Kidney capillary endothelial cell (primary cell): ENCODE measurements around the gene LRIT2.

ENCODE experiments used
- DNase-seq: peaks from one replicate; pipeline ENCODE4 v3.0.0-alpha.2; 2018; ENCODE audit warnings: low spot score

Gene LRIT2

DNA sequence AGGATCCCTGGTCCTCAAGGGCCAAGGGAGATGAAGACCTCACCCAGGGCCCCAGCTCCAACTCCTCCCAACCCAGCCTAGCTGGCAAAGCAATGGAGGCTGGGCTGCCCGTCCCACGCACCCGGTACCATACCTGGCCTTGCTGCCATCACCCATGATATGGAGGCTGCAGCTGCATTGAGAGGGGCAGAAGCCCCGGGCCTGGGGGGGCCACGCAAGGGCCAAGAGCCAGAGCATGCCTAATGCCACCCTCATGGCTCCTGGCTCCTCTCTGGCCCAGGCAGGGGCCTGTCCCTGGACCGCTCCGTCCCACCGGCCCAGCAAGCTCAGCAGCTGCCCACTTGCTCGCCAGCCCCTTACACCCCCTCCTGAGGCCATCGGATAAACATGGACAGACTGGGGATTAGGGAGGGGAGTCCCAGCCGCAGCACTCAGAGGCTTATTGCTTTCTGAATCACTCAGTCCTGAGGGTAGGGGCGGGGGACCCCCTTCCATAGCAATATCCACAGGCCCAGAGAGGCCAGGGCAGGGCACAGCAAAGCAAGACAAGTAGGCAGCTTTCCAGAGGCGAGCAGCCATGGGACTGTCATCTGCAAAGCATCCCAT, 15.9 kb upstream of the LRIT2 start, which contains the start of gene LRIT1:
Gene LRIT1, minus strand, starts transcription at position 362 of the 606 bp plus-strand sequence. Its CDS starts 107 bp downstream, at position 255.
- DNase-seq: no peak

DNA sequence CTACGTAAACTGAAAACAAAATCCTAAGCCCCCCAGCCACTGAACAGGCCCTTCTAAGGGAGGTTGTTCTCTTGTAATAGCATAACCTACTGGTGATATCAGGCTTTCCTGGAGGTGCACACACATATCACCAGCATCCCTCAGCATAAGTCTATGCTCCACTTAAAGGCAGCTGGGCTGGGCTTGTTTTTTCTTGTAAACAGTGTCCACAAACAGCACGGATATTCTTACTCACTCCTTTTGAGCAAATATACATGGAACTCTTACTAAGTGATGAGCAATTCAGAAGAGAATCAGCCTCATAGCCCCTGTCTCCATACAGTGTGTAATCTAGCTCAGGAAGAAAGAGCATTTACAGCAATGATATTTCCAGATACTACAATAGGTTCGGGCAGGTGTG, 13.6 kb upstream of the LRIT2 start:
- DNase-seq: no peak

DNA sequence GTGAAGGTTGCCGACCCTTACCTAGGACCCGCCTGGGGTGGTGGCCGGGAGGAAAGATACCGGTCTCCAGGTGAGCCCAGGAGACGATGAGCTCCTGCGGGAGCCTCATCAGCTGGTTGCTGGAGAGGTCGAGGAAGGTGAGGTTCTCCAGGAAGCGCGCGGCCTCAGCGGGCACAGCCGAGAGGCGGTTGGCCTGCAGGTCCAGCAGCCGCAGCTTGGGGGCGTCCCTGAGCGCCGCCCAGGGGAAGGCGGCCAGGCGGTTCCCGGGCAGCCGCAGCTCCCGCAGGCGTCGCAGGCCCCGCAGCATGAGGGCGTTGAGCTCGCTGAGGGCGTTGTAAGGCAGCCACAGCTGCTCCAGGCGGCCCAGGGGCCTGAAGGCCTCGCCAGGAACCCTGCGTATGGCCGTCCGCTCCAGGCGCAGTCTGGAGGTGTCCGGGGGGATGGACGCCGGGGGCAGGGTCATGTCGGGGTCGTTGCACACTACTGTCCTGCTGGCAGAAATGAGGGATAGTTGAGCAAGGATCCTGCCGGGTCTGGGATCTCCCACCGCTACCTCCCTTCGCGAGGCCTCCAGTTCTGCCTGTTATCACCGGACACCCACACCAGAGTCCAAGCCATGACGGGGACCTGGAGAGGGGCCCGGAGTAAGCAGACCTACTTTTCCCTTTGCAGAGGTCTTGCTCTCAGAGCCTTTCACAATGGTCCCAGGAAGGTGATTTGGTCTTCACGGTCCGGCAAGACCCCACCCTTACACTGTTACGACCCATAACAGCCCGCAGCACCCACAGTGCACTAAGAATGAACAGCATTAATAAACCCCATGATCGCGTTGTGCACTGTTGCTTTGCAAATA, 12.1 kb upstream of the LRIT2 start:
- DNase-seq: no peak

- DNase-seq: no peak
These were observed 11.5 kb upstream of the LRIT2 start for GRCh38 chr10:84236807-84237198.

GRCh38 chr10:84235096-84235495, 9.8 kb upstream of the LRIT2 start:
- no peak for DNase-seq

GRCh38 chr10:84234479-84234878, 9.1 kb upstream of the LRIT2 start:
- DNase-seq: no peak

GRCh38 chr10:84233940-84234339, 8.6 kb upstream of the LRIT2 start:
- no peak for DNase-seq

DNA sequence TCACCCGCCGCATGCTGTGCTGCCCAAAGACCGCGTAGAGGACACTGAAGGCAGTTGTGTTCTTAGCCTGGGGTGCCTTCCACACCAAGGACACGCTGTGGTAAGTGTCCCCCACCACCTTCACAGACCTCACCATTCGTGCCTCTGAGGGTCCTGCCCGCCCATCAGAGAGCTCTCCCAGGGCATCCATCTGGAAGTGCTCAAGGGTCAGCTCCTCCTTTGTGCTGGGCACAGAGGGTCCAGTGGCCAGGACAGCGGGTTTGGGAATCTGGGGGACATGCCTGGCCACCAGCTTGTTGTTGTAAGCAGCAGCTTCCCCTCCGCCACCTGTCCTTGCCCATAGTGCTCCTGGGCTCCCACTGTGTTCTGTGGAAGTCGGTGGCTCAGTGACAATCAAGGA, 7.0 kb upstream of the LRIT2 start:
- DNase-seq: no peak

- no peak for DNase-seq
These were observed 5.0 kb upstream of the LRIT2 start for GRCh38 chr10:84230359-84230758.

GRCh38 chr10:84227810-84228209, 2.5 kb upstream of the LRIT2 start:
- no peak for DNase-seq

DNA sequence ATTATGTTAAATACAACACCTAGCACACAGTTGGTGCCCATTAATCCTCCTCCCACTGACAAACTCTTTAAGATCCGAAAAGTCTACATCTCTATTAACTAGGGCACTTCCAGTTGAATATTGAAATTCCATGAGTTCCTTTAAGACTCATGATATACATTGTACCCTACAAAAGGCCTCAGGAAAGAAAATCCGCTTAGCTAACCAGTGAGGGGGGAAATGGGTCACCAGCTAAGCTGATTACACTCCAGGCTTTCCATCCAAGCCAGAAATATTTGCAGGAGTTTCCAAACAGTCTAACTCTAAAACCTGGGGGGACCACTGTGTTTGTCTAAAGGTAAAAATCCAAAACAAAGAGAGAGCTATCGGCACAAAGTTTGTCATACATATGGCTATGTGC, 1.3 kb upstream of the LRIT2 start:
- no peak for DNase-seq

- no peak for DNase-seq
These were observed 824 bp downstream of the LRIT2 start for GRCh38 chr10:84224411-84225028.

- DNase-seq: no peak
These were observed 3.4 kb downstream of the LRIT2 start for GRCh38 chr10:84221916-84222315.

GRCh38 chr10:84217746-84218145, 7.6 kb downstream of the LRIT2 start:
- DNase-seq: no peak

- DNase-seq: no peak
These were observed 8.5 kb downstream of the LRIT2 start for GRCh38 chr10:84216834-84217233.

- no peak for DNase-seq
These were observed 10.6 kb downstream of the LRIT2 start for GRCh38 chr10:84214612-84215235.

DNA sequence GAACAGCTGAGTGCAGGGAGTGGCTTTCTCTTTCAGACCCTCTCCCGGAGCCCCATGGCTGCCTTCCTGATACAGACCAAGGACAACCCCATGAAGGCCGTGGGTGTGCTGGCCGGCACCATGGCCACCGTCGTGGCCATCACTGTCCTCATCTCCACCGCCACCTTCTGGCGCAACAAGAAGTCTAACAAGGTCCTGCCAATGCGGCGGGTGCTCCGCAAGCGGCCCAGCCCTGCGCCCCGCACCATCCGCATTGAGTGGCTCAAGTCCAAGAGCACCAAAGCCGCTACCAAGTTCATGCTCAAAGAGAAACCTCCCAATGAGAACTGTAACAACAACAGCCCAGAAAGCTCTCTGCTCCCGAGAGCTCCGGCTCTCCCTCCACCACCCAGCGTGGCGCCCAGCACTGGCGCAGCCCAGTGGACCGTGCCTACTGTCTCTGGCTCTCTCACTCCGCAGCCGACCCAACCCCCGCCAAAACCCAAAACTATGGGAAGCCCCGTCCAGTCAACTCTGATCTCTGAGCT, 11.2 kb downstream of the LRIT2 start:
- no peak for DNase-seq

GRCh38 chr10:84213076-84213475, 12.3 kb downstream of the LRIT2 start:
- DNase-seq: no peak

- DNase-seq: no peak
These were observed 13.3 kb downstream of the LRIT2 start for GRCh38 chr10:84212014-84212413.

GRCh38 chr10:84211566-84211965, 13.8 kb downstream of the LRIT2 start:
- no peak for DNase-seq

- DNase-seq: no peak
These were observed 17.3 kb downstream of the LRIT2 start for GRCh38 chr10:84208023-84208422.

DNA sequence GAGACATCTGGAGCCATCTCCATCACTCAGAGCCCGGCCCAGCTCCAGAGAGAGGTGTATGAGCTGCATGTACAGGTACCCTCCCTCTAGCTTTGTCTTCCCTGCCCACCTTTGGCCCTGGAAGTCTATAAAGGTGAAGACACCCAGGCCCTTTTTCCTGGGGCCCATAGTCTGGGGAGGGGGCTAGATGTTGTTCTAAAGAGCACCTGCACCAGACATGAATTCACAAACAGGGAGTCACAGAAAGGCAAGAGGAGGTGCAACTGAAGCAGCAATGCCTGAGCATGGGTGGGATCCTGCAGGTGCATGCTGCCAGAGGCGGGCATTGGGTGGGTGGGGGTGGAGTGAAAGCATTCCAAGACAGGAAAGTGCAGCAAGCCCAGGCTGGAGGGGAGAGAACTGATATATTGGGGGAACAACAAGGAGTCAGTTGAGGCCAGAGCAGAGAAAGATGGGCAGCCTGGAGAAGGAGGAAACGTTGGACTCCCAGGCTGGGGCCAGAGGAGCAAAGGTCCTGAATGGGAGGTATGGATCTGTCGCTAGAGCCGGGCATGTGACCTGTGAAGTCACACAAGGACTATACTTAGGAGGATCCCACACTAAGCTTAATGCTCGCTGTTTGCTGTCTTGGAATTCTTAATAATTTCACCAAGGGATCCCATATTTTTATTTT, 19.4 kb downstream of the LRIT2 start:
- DNase-seq: no peak
